CD1c-positive myeloid dendritic cell (primary cell): ENCODE data around the gene NFS1.
A peak's percentile ranks its signal among the peaks of the same experiment; 100 is the strongest.
"Not testable (repeated sequence)": the region's sequence is repeated elsewhere in the genome, so short reads cannot be mapped to it uniquely, and the experiment has no call there.

Source experiments
- DNase-seq: peaks from one replicate; pipeline ENCODE4 v3.0.0-alpha.2; 2016; ENCODE audit errors: extremely low spot score

NFS1 gene

DNA sequence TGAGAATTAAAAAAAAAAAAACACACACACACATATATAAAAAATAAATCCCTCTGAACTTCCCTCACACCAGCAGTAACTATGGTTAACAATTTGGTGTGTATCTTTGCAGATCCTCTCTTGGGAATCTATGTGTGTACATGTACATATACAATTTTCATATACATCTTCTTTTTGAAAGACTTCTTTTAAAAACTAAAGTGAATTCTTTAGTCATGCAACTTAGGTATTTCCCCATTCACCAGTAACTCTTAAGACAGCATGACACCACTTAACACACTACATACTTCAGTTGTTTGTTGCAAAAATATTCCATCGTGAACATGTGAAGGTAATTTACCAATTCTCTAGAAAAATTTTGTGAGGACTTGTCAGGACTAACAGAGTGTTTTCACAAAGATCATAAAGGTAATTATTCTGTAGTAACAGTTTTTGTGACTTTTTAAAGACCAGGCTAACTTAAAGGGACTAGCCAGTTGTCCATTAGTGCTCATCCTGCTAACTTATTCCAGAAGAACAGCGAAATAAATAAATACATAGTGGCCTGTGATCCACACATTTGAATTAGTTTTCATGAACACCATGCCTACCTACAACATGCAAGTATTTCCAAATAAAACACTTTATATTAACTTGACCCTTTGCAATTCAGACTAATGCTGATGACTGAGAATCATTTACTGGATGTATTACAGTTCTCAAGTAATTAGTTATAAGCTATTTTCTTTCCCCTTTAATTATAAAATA is 30.9 kb upstream of the NFS1 start:
- no peak for DNase-seq

DNA sequence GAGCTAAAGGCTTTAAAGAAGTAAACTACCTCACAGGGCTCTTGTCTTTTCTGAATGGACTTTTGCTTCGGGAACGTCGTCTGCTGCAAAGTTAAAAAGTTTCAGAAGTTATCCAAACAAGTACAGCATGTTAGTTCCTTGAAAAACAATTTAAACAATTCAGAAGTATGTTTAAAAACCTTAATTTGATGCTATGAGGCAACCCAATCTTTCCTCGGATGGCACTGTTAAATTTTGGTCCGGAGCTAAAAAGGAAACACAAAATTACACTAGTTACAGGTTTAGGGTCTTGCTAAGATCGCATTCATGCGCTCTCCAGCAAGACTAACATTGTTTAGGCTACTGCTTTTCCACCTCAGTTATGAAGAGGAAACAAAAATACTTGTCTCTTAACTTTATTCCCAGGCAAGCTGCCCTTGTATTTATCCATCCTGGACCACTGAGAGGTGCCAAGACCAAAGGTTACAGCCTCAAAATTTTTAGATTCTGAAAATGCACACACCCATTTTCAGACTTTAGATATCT is 30.2 kb upstream of the NFS1 start:
- DNase-seq, result no peak

DNA sequence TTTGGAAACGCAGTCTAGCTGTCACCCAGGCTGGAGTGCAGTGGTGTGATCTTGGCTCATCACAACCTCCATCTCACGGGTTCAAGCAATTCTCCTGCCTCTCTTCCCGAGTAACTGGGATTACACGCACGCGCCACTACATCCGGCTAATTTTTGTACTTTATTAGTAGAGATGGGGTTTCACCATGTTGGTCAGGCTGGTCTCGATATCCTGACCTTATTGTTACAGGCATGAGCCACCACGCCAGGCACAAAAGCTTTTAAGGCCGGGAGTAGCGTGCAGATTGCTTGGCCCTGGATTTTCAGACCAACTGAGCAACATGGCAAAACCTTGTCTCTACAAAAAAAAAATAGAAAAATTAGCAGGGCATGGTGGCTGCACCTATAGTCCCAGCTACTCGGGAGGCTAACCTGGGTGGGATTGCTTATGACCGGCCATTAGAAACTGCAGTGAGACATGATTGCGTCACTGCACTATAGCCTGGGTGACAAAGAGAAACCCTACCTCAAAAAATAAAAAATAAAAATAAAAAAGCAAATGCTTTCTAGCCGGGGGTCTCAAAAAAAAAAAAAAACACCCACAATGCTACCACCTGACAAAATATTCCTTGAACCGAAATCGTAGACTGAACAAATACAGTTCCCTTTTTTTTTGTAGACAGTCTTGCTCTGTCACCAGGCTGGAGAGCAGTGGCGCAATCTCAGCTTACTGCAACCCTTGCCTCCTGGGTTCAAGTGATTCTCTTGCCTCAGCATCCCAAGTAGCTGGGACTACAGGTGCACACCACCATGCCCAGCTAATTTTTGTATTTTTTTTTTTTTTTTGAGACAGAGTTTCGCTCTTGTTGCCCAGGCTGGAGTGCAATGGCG is 27.9 kb upstream of the NFS1 start:
- DNase-seq, result peak; percentile 40

DNA sequence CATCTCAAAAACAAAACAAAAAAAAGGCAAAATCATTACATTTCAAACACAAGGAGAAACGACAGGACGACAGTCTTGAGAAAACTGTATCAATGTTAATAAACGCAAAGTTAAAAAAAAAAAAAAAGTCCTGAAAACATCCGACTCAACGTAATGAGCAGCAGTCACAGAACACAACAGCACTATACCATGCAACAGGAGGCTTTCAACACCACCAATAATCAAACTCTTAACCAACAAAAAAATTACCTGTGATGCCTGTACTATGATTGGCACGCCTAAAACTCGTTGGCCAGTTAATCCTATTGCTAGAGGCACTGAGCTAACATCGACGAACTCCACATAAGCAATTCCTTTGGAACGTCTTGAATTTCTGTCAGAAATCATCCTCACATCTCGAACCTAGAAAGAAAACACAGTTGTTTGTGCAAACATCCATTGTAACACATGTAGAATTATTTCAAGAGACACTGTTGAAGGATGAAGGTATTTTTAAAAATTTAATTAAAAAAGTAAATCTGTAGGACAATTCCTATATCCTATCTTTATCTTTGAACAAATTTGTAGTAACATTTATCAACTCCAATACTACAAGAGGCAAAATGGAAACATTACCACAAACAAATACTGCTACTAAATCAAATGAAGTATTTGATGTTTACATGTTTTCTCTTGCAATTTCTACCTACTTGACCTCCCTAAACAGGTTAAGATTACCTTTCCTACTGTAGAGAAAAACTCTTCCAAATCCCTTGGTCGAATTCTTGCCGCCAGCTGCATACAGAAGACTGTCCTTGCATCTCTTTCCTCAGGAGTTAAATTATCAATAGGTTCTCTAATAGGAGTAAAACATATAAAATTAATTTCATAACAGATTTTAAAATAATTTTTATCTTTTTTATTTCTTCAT is 25.4 kb upstream of the NFS1 start:
- no peak for DNase-seq

DNA sequence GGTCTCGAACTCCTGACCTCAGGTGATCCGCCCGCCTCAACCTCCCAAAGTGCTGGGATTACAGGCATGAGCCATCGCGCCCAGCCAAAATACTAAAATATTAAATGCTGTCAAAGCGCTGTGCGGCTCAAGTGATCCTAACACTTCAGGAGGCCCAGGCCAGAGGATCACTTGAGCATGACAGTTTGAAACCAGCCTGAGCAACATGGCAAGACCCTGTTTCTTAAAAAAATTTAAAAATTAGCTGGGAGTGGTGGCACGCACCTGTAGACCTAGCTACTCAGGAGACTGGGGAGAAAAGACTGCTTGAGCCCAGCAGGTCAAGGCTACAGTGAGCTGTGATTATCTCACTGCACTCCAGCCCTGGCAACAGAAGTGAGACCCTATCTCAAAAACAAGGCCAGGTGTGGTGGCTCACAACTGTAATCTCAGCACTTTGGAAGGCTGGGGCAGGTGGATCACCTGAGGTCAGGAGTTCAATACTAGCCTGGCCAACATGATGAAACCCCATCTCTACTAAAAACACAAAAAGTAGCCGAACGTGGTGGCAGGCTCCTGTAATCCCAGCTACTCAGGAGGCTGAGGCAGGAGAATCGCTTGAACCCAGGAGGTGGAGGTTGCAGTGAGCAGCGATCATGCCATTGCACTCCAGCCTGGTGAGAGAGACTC is 24.6 kb upstream of the NFS1 start:
- DNase-seq, result not testable (repeated sequence)

DNA sequence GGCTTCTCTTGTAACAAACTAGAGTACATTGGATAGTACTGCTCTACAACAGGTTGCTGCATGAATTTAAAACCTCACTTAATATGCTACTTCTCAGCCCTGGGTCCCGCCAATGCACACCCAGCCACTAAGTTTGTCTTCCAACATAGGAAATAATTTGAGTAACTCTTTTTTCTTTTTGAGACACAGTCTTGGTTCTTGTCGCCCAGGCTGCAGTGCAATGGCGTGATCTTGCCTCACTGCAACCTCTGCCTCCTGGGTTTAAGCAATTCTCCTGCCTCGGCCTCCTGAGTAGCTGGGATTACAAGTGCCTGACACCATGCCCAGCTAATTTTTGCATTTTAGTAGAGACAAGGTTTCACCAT is 24.1 kb upstream of the NFS1 start:
- DNase-seq, result not testable (repeated sequence)

DNA sequence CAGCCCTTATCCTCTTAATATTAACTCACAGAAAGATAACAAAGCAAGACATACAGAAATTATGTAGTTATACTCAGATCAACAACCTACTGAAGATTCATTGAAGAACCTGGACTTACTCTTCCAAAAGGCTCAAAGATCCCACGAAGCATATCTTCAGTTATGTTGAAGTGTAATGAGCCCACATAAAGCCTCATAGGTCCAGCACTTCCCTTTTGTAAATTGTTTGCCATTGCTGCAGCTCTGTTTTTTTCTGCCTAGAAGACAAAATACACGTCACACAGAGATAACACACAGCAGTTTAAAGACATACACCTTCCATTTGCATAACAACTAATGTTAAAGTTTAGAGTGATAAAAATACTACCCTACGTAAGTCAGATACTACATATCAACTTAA is 22.5 kb upstream of the NFS1 start:
- no peak for DNase-seq

DNA sequence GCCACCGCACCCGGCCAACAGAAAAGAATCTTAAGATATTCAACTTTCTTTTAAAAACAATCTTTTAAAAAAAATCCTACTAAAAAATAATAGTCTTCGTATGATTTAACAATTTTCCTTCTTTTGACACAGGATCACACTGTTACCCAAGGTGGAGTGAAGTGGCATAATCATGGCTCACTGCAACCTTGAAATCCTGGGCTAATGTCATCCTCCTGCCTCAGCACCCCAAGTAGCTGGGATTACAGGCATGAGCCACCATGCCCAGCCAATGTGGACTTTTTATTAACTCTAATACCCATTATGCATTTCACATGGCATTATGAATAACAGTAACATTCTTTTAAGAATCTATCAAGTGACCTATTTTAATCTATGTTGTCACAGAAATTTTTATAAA is 22.1 kb upstream of the NFS1 start:
- no peak for DNase-seq

DNA sequence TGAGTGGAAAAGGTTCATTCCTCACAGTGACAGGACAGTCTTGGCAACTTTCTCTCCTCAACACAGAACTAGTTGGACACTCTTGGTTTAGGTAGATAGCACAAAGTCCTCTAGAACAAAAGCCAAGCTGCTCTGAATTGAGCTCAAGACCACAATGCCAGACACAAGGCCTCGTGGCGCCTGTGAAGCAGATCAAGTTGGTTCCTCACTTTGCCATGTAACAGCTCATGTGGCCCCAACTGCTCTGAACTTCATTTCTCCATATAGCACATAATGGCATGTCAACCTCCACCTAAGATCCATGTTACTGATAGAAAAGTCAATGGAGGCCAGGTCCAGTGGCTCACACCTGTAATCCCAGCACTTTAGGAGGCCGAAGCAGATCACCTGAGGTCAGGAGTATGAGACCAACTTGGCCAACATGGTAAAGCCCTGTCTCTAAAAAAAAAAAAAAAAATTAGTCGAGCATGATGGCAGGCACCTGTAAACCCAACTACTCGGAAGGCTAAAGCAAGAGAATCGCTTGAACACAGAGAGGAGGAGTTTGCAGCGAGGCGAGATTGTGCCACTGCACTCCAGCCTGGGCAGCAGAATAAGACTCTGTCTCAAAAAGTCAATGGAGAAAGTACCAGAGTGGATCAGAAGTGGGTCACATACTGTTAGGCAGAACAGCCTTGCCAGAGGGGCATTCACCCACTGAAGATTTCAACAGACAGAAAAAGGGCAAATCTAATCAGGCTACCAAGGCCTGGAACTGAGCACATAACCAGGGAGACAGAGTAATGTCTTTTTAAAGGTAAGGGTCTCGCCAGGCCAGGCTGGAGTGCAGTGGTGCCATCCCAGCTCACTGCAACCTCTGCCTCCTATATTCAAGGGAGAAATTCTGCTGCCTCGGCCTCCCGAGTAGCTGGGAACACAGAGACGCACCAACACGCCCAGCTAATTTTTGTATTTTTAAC is 21.3 kb upstream of the NFS1 start:
- no peak for DNase-seq

DNA sequence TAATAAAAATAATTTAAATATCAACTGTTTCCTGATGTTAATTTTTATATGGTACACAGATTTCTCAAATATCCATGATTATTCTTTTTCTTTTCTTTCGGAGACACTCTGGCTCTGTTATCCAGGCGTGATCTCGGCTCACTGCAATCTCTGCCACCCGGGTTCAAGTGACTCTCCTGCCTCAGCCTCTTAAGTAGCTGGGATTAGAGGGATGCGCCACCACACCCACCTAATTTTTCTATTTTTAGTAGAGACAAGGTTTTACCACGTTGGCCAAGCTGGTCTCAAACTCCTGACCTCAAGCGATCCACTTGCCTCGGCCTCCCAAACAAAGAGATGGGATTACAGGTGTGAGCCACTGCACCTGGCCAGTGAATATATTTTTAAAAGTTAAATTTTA is 20.6 kb upstream of the NFS1 start:
- no peak for DNase-seq

DNA sequence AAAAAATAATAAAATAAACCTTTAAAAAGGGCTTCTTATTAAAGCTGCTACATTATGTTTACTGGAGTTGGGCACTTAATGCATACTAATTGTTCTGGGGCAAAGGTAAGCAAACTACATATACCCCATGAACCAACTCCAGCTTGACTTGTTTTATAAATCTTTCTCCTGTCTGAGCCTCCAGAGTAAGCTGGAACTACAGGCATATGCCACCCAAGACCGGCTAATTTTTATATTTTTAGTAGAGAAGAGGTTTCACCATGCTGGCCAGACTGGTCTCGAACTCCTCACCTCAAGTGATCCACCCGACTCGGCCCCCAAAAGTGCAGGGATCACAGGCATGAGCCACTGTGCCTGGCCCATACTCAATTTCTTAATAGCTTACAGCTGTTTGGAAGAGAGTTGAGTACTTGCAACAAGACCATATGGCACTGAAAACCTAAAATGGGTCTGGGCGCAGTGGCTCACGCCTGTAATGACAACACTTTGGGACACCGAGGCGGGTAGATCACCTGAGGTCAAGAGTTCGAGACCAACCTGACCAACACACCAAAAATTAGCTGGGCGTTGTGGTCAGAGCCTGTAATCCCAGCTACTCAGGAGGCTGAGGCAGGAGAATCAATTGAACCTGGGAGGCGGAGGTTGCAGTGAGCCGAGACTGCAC is 20.0 kb upstream of the NFS1 start:
- DNase-seq, result no peak

DNA sequence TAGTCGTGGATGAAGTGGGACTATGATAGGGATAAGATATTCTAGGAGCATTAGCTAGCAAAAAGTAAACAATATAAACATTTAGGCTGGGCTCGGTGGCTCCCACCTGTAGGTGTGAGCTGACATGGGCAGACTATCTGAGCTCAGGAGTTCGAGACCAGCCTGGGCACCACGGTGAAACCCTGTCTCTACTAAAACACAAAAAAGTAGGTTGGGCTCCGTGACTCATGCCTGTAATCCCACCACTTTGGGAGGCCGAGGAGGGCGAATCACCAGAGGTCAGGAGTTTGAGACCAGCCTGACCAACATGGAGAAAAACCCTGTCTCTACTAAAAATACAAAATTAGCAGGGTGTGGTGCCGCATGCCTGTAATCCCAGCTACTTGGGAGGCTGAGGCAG is 19.2 kb upstream of the NFS1 start:
- not testable (repeated sequence) for DNase-seq

DNA sequence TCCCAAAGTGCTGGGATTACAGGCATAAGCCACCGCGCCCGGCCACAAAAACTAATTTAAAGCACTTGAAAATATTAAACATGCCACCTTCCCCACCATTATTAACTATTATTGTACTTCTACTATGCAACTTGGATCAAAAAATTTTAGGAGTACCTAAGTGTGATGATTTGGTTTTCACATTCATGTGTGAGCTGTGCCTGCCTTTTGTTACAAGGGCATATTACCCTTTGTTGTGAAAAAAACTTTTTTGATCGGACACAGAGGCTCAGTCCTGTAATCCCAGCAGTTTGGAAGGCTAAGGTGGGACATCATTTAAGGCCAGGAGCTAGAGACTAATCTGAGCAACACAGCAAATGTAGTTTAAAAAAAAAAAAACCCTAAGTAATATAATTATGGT is 17.2 kb upstream of the NFS1 start:
- no peak for DNase-seq

DNA sequence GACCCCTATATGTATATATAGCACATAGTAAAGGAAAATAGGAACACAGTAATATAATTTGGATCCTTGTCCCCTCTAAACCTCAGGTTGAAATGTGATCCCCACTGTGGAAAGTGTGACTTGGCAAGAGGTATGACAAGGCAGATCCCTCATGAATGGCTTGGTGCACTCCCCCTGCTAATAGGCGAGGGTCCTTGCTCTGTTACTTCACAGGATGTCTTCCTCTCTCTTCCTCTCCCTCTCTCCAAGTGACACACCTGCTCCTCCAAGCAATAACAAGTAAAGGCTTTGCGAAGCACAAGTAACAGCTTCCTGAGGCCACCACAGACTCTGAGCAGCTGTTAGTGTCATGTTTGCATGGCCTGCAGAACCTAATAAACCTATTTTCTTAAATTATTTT is 16.5 kb upstream of the NFS1 start:
- no peak for DNase-seq

DNA sequence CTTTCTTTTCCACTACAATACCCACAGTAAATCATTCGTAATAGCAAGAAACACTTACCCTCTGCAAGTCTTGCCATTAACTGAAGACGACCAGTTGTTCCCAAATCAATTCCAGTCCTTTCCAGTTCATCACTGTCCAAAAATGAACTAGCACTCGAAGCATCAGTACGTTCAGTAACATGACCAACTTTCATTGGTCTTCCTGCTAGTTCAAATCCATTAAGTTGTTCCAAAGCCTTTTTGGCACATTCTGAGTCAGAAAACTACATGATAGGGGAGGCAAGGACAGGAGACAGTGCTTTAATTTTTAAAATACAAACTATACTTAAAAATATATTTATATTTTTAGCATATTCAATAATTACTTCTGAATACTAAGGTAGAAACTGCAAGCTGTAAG is 15.0 kb upstream of the NFS1 start:
- DNase-seq, result no peak

DNA sequence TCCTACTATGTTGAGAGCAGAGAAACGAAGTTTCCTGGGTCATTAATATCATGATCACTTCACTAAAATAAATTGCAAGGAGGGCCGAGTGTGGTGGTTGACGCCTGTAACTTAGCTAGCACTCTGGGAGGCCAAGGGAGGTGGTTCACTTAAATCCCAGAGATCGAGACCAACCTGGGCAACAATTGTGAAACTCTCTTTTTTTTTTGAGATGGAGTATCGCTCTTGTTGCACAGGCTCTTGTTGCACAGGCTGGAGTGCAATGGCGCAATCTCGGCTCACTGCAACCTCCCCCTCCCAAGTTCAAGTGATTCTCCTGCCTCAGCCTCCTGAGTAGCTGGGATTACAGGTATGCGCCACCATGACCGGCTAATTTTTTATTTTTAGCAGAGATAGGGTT is 14.0 kb upstream of the NFS1 start:
- DNase-seq, result not testable (repeated sequence)

DNA sequence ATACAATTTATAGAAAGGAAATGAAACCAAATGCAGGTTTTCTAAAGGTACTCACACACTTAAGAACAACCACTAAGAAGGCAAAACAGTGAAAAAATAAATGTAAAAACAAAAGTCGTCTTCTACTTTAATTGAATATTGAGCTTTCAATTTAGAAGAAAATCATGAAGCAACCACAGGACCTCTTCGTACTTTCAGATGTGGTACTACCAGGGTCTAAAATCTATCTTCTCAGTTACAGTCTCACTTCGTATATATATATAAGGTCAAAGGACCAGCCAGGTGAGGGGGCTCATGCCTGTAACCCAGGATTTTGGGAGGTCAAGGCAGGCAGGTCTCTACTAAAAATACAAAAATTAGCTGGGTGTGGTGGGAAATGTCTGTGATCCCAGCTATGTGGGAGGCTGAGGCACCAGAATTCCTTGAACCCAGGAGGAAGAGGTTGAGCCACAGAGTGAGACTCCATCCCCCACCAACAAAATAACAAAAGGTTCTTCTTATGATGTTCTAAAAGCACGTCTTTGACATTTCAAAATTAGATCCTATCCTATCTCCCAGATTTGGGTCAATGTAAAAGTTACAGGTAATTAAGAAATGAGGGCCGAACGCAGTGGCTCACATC is 12.5 kb upstream of the NFS1 start:
- DNase-seq, result no peak

DNA sequence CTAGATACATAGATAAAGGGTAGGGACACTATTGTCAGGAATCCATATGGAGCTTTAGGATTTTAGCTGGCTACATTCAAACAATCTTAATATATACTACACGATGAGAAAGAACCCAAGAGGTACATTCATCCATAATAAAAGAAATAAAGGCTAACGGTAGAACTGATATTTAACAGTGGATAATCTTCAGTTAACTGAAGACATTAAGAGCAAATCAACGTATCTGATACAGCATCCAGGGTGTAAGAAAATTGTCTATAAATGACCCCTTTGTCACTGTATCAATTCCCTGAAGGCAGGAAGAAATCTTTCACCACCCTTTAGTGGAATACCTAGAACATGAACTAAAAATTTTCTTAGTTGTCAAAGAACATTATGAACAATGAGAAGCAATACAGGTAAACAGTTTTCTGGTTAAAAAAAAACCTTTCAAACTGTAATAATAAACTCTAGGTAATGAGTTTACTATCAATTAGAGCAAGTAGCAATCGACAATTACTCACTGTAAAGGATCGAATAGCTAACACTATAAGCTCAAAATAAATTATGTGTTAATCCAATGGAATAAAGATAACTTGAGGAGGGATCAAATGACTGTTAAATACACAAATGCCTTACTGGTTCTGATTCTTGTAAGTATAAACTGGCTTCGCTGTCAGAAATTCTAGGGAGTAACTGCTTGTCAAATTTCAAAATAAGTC is 11.9 kb upstream of the NFS1 start:
- no peak for DNase-seq

DNA sequence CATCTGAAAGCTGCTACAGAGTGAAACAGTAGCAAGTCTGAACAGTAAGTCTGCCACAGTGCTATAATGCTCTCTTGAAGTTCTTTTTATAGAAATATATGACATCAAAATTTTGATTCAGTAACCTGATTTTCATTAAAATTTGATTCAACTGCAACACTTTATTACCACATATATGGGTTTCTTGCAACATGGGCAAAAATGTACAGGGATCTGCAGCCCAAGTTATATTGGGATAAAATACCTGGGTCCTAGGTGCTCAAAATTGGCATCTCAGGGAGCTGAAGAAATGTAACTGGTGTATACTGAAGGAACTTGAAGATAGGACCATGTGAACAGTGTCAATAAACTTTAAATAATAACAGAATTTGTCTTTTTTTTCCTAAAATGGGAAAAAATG is 10.9 kb upstream of the NFS1 start:
- DNase-seq, result no peak
